Chondrocyte (in vitro differentiated cells): Measurements from ENCODE around the gene AS3MT. TPM values are rescaled to one million over a fixed set of nuclear protein-coding genes. Genes with fewer than 3 reads are reported as not detected.

Source experiments
- DNase-seq: peaks from one replicate; pipeline ENCODE4 v3.0.0; 2021; ENCODE audit warnings: mixed read lengths, low spot score
- H3K27ac Mint-ChIP-seq: one replicate; pipeline ENCODE4 v1.8.0; 2021; ENCODE audit warnings: mild to moderate bottlenecking, moderate library complexity, mixed read lengths; ENCODE audit not compliant: unreplicated experiment
- H3K27me3 Mint-ChIP-seq: 2 replicates; pipeline ENCODE4 v1.8.0; 2021; ENCODE audit warnings: low read depth, mixed read lengths
- H3K36me3 Mint-ChIP-seq: 2 replicates; pipeline ENCODE4 v1.8.0; 2021; ENCODE audit warnings: low read depth, mixed read lengths
- H3K4me1 Mint-ChIP-seq: 2 replicates; pipeline ENCODE4 v1.8.0; 2021; ENCODE audit warnings: low read depth, mild to moderate bottlenecking, mixed read lengths
- H3K4me3 Mint-ChIP-seq: one replicate; pipeline ENCODE4 v1.8.0; 2021; ENCODE audit warnings: mild to moderate bottlenecking, moderate library complexity, mixed read lengths; ENCODE audit not compliant: unreplicated experiment
- H3K9me3 Mint-ChIP-seq: 2 replicates; pipeline ENCODE4 v1.8.0; 2021; ENCODE audit warnings: low read depth, mixed read lengths
- total RNA-seq: library from RNA; stranded (reverse); gene quantifications from 3 replicates; pipeline ENCODE4 v1.2.1, GENCODE V29; 2021
- TF ChIP-seq, protein P1 (sequence below): fragments of 200-600 bp; sonication (generic); IDR thresholded peaks from 2 replicates; pipeline ENCODE4 v1.5.0; 2021; ENCODE audit warnings: antibody characterized with exemption, mild to moderate bottlenecking, moderate library complexity

AS3MT gene
- total RNA-seq, 1 donor from 2014 or later: 2.2 TPM

DNA sequence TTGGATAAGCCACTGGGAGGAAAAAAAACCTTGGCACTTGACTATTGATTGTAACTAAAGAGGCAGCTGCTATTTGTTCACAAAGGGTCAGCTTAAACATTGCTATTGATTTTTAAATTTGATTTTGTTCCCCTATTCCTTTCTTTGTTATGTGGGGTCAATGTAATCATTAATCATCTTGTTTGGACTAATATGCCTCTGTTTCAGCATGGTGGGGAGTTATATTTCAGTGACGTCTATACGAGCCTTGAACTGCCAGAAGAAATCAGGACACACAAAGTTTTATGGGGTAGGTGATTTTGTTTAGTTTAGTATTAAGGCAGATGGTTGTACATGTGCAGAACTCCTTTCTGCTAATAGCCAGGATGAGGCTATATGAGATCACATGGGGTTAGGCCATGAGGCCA, 7.5 kb downstream of the AS3MT start:
- DNase-seq: no peak
- TF ChIP-seq, protein P1, sequence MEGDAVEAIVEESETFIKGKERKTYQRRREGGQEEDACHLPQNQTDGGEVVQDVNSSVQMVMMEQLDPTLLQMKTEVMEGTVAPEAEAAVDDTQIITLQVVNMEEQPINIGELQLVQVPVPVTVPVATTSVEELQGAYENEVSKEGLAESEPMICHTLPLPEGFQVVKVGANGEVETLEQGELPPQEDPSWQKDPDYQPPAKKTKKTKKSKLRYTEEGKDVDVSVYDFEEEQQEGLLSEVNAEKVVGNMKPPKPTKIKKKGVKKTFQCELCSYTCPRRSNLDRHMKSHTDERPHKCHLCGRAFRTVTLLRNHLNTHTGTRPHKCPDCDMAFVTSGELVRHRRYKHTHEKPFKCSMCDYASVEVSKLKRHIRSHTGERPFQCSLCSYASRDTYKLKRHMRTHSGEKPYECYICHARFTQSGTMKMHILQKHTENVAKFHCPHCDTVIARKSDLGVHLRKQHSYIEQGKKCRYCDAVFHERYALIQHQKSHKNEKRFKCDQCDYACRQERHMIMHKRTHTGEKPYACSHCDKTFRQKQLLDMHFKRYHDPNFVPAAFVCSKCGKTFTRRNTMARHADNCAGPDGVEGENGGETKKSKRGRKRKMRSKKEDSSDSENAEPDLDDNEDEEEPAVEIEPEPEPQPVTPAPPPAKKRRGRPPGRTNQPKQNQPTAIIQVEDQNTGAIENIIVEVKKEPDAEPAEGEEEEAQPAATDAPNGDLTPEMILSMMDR: no peak
- Mint-ChIP-seq H3K27ac (no peak overlapping the region), H3K4me3 (no peak overlapping the region), H3K27me3 (no peaks in the 10 kb centered on the region), H3K36me3 (peaks cover 3% of the 10 kb centered on the region), H3K9me3 (no peaks in the 10 kb centered on the region), H3K4me1 (peaks cover 3% of the 10 kb centered on the region)

DNA sequence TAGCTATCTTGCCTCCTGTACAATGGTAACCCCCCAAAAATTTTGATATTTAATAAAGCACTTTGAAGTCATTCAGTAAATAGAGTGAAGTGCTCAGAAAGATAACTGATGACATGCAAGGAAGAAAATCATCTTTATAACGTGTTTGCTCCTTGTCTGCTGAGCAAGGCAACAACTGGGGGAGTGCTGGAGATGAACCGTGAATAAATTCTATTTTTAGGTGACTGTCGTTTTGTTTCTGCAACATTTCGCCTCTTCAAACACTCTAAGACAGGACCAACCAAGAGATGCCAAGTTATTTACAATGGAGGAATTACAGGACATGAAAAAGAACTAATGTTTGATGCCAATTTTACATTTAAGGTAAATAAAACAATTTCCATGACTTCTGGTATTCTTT, 9.4 kb downstream of the AS3MT start:
- TF ChIP-seq, protein P1: no peak
- no peaks in the 10 kb centered on the region for H3K9me3 Mint-ChIP-seq
- no peak for DNase-seq
- no peak overlapping the region for H3K27ac Mint-ChIP-seq
- no peaks in the 10 kb centered on the region for H3K4me1 Mint-ChIP-seq
- no peak overlapping the region for H3K4me3 Mint-ChIP-seq
- H3K27me3 Mint-ChIP-seq: no peaks in the 10 kb centered on the region
- peaks cover 3% of the 10 kb centered on the region for H3K36me3 Mint-ChIP-seq

DNA sequence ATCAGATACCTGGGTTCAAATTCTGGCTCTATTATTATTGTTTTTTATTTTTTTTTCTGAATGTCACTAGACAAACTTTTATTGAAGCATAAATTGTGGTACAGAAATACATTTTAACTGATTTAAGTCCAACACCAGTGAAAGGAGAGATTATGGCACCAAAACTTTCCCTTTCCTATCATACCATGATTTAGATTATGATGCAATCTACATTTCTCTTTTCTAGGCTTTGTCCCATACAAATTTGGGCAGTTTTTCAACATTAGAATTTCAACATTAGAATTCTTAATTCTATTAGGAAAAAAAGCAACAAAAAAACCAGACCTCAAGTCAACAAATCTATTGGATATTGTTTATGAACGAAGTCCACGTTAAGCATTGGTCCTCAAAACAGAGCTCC, 11.0 kb downstream of the AS3MT start:
- Mint-ChIP-seq H3K27me3 (no peaks in the 10 kb centered on the region), H3K27ac (no peak overlapping the region), H3K4me3 (no peak overlapping the region), H3K36me3 (no peaks in the 10 kb centered on the region), H3K4me1 (no peaks in the 10 kb centered on the region), H3K9me3 (no peaks in the 10 kb centered on the region)
- TF ChIP-seq, protein P1: no peak
- no peak for DNase-seq

DNA sequence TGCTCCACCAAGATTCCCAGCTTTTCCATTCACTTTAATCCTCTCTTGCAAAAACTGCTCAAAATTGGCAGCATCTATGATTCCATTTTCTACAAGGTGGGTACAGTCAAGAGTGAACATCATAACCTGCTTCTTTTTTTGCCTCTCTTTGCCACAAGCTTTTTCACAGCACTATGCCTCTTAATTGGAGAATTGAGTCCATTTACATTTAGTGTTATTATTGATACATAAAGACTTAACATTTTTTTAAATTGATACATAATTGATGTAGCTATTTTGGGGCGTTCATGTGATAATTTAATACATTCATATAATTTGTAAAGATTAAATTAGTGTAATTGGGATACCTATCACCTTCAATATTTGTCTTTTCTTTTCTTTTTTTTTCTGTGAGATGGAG, 18.8 kb downstream of the AS3MT start:
- no peak overlapping the region for H3K4me3 Mint-ChIP-seq
- no peak for DNase-seq
- H3K27me3 Mint-ChIP-seq: no peaks in the 10 kb centered on the region
- no peak overlapping the region for H3K27ac Mint-ChIP-seq
- H3K9me3 Mint-ChIP-seq: peaks cover 6% of the 10 kb centered on the region
- TF ChIP-seq, protein P1: no peak
- no peaks in the 10 kb centered on the region for H3K4me1 Mint-ChIP-seq
- H3K36me3 Mint-ChIP-seq: peaks cover 13% of the 10 kb centered on the region

DNA sequence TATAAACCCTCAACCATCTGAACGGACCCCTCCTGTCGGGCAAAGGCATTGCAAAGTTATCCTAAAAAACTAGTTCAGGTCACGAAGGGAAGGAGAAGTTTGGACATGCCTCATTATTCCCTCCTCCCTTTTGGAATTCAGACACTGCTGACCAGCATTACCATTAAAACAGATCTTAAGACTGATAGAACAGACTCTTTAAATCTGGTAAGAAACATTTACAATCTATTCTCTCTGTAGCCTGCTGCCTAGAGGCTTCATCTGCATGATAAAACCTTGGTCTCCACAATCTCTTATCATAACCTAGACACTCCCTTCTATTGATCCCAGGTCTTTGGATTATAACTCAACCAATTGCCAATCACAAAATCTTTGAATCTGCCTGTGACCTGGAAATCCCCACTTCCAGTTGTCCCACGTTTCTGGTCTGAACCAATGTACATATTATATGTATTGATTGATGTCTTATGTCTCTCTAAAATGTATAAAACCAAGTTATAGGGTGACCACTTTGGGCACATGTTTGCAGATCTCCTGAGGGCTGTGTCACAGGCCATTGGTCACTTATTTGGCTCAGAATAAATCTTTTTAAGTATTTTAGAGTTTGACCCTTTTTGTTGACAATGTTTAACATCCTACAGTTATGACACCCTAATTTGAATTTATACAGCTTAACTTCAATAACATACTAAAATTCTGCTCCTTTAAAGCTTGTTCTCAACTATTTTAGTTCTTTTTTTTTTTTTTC, 25.4 kb downstream of the AS3MT start:
- no peaks in the 10 kb centered on the region for H3K4me1 Mint-ChIP-seq
- peaks cover 6% of the 10 kb centered on the region for H3K36me3 Mint-ChIP-seq
- H3K27me3 Mint-ChIP-seq: no peaks in the 10 kb centered on the region
- DNase-seq: no peak
- H3K27ac Mint-ChIP-seq: no peak overlapping the region
- no peak overlapping the region for H3K4me3 Mint-ChIP-seq
- no peaks in the 10 kb centered on the region for H3K9me3 Mint-ChIP-seq
- TF ChIP-seq, protein P1: no peak
